Measurements from ENCODE around the gene APLNR. TPM values are rescaled to one million over a fixed set of nuclear protein-coding genes. Genes with fewer than 3 reads are reported as not detected.

APLNR gene
- total and polyA plus RNA-seq, 10 of the 15 experiments (the other 5 are each of a cell fraction or from before 2014, with no cell fraction given), result 0.11 TPM; not detected in 9

DNA sequence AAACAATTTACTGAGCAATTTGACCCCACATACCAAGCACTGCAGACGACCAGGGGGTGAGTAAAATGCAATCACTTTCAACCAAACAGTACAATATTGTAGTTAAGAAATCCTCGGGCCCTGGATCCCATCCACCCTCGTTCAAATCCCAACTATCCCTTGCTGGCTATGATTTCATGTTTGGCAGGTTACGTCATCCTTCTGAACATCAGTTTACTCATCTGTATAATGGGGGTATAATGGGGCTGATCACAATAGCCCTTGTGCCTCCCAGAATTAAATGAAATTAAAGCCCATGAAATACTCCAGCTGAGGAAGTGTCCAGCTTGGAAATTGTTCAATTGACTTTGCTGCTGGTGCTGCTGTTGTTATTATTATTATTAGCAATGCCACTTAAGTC lies 20.6 kb downstream of the APLNR start:
- in situ Hi-C loops (cut with MboI), result no loop called here
- no peak overlapping the region for H3K4me2 ChIP-seq (ENCODE audit: control insufficient read depth, insufficient read depth)
- no peak overlapping the region for H3K9ac ChIP-seq (ENCODE audit: control insufficient read depth, insufficient read depth, low read length)
- POLR2A ChIA-PET, result no interaction called here
- intact Hi-C loops (cut with micrococcal nuclease; ENCODE audit: unreplicated experiment), result no loop called here
- H3K4me3 ChIP-seq, result no peak overlapping the region
- no peaks in the 10 kb centered on the region for H3K9me3 ChIP-seq (replicated peaks; ENCODE audit: control insufficient read depth, insufficient read depth, low read length)
- RAD21 ChIA-PET (ENCODE audit: unreplicated experiment), result no interaction called here
- DNase-seq (ENCODE audit: low read depth, low spot score) (no peak), FAIRE-seq (no peak), ATAC-seq (no peak)
- no peaks in the 10 kb centered on the region for H3K4me1 ChIP-seq (ENCODE audit: control insufficient read depth, insufficient read depth, low read length)
- no TSS peak for BruUV-seq (replicated peaks)
- H4K20me1 ChIP-seq (ENCODE audit: control insufficient read depth, insufficient read depth), result no peaks in the 10 kb centered on the region
- no peaks in the 10 kb centered on the region for H3K79me2 ChIP-seq (ENCODE audit: control insufficient read depth, insufficient read depth, low read length)
- 24% methylated on average over 4 of the region's 4 CpGs for whole genome bisulfite sequencing (ENCODE audit: insufficient coverage, insufficient replicate concordance, low lambda C conversion rate, missing lambda C conversion rate)
- no peaks in the 10 kb centered on the region; a peak in 2 of 4 replicates for H3K27me3 ChIP-seq (replicated peaks in 1 of 2; ENCODE audit: control insufficient read depth in 2 of 2, insufficient read depth in 2 of 2, low read length in 1 of 2)
- SMC1A ChIA-PET (ENCODE audit: uncharacterized antibody, unreplicated experiment), result no interaction called here
- H2AFZ ChIP-seq (ENCODE audit: control insufficient read depth, low read depth, low read length), result no peak overlapping the region
- TF ChIP-seq, protein P1, sequence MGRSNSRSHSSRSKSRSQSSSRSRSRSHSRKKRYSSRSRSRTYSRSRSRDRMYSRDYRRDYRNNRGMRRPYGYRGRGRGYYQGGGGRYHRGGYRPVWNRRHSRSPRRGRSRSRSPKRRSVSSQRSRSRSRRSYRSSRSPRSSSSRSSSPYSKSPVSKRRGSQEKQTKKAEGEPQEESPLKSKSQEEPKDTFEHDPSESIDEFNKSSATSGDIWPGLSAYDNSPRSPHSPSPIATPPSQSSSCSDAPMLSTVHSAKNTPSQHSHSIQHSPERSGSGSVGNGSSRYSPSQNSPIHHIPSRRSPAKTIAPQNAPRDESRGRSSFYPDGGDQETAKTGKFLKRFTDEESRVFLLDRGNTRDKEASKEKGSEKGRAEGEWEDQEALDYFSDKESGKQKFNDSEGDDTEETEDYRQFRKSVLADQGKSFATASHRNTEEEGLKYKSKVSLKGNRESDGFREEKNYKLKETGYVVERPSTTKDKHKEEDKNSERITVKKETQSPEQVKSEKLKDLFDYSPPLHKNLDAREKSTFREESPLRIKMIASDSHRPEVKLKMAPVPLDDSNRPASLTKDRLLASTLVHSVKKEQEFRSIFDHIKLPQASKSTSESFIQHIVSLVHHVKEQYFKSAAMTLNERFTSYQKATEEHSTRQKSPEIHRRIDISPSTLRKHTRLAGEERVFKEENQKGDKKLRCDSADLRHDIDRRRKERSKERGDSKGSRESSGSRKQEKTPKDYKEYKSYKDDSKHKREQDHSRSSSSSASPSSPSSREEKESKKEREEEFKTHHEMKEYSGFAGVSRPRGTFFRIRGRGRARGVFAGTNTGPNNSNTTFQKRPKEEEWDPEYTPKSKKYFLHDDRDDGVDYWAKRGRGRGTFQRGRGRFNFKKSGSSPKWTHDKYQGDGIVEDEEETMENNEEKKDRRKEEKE (IDR thresholded peaks at IDR 0.05), result no peak
- TF ChIP-seq, protein P2, sequence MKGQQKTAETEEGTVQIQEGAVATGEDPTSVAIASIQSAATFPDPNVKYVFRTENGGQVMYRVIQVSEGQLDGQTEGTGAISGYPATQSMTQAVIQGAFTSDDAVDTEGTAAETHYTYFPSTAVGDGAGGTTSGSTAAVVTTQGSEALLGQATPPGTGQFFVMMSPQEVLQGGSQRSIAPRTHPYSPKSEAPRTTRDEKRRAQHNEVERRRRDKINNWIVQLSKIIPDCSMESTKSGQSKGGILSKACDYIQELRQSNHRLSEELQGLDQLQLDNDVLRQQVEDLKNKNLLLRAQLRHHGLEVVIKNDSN (IDR thresholded peaks at IDR 0.05; ENCODE audit: borderline replicate concordance, extremely low read length, insufficient read depth, low read depth, low read length), result no peak
- TF ChIP-seq ESRRA (IDR thresholded peaks at IDR 0.05; ENCODE audit: low read length) (no peak), CEBPB (IDR thresholded peaks at IDR 0.05; ENCODE audit: borderline replicate concordance in 1 of 2, low read depth in 2 of 2, low read length in 2 of 2) (no peak), MXI1 (IDR thresholded peaks at IDR 0.05; ENCODE audit: low read depth, low read length) (no peak)
- TF ChIP-seq, protein P3, sequence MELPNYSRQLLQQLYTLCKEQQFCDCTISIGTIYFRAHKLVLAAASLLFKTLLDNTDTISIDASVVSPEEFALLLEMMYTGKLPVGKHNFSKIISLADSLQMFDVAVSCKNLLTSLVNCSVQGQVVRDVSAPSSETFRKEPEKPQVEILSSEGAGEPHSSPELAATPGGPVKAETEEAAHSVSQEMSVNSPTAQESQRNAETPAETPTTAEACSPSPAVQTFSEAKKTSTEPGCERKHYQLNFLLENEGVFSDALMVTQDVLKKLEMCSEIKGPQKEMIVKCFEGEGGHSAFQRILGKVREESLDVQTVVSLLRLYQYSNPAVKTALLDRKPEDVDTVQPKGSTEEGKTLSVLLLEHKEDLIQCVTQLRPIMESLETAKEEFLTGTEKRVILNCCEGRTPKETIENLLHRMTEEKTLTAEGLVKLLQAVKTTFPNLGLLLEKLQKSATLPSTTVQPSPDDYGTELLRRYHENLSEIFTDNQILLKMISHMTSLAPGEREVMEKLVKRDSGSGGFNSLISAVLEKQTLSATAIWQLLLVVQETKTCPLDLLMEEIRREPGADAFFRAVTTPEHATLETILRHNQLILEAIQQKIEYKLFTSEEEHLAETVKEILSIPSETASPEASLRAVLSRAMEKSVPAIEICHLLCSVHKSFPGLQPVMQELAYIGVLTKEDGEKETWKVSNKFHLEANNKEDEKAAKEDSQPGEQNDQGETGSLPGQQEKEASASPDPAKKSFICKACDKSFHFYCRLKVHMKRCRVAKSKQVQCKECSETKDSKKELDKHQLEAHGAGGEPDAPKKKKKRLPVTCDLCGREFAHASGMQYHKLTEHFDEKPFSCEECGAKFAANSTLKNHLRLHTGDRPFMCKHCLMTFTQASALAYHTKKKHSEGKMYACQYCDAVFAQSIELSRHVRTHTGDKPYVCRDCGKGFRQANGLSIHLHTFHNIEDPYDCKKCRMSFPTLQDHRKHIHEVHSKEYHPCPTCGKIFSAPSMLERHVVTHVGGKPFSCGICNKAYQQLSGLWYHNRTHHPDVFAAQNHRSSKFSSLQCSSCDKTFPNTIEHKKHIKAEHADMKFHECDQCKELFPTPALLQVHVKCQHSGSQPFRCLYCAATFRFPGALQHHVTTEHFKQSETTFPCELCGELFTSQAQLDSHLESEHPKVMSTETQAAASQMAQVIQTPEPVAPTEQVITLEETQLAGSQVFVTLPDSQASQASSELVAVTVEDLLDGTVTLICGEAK (IDR thresholded peaks at IDR 0.05; ENCODE audit: borderline replicate concordance), result no peak
- TF ChIP-seq, protein P4, sequence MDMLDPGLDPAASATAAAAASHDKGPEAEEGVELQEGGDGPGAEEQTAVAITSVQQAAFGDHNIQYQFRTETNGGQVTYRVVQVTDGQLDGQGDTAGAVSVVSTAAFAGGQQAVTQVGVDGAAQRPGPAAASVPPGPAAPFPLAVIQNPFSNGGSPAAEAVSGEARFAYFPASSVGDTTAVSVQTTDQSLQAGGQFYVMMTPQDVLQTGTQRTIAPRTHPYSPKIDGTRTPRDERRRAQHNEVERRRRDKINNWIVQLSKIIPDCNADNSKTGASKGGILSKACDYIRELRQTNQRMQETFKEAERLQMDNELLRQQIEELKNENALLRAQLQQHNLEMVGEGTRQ (IDR thresholded peaks at IDR 0.05; ENCODE audit: borderline replicate concordance, low read depth, low read length), result no peak
- H3K36me3 ChIP-seq (ENCODE audit: control insufficient read depth in 2 of 2, insufficient read depth in 2 of 2, low read length in 1 of 2), result no peaks in the 10 kb centered on the region
- CTCF ChIA-PET, result no interaction called here
- H3K27ac ChIP-seq (ENCODE audit: control insufficient read depth, insufficient read depth), result no peak overlapping the region
